RWPE1 (cell line): ENCODE measurements around the gene GMPR2.

Source experiments
- CTCF ChIA-PET: fragments of 350-600 bp; sonication (Branson Sonifier 250); formaldehyde crosslinking; extraction: SDS; loops from one replicate; lab custom pipeline; 2021; lab: Yijun Ruan, JAX
- POLR2A ChIA-PET: fragments of 400-600 bp; formaldehyde crosslinking; extraction: SDS; loops from one replicate; lab custom pipeline; 2020; ENCODE audit warnings: antibody characterized with exemption; ENCODE audit not compliant: low non-redundant PET; lab: Yijun Ruan, JAX
- DNase-seq: peaks from one replicate; pipeline ENCODE4 v3.0.0; 2012; ENCODE audit warnings: low spot score
- H3K27ac ChIP-seq: fragments of 450-650 bp; 2 replicates; pipeline ENCODE4 v1.5.1; 2017
- TF ChIP-seq, protein P1 (sequence below): fragments of 450-650 bp; conservative IDR thresholded peaks from 2 replicates; pipeline ENCODE4 v1.5.1; 2017; ENCODE audit warnings: low read depth, mild to moderate bottlenecking

GMPR2 gene

DNA sequence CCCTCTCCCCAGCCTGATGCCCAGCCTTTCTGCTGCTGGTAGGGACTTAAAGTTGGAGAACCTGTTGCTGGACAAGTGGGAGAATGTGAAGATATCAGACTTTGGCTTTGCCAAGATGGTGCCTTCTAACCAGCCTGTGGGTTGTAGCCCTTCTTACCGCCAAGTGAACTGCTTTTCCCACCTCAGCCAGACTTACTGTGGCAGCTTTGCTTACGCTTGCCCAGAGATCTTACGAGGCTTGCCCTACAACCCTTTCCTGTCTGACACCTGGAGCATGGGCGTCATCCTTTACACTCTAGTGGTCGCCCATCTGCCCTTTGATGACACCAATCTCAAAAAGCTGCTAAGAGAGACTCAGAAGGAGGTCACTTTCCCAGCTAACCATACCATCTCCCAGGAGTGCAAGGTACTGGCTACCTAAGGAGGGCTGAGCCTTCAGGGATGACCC lies 25.6 kb upstream of the GMPR2 start:
- ChIA-PET POLR2A (no interaction called here), CTCF (no interaction called here)
- no peak overlapping the region for H3K27ac ChIP-seq
- TF ChIP-seq, protein P1, sequence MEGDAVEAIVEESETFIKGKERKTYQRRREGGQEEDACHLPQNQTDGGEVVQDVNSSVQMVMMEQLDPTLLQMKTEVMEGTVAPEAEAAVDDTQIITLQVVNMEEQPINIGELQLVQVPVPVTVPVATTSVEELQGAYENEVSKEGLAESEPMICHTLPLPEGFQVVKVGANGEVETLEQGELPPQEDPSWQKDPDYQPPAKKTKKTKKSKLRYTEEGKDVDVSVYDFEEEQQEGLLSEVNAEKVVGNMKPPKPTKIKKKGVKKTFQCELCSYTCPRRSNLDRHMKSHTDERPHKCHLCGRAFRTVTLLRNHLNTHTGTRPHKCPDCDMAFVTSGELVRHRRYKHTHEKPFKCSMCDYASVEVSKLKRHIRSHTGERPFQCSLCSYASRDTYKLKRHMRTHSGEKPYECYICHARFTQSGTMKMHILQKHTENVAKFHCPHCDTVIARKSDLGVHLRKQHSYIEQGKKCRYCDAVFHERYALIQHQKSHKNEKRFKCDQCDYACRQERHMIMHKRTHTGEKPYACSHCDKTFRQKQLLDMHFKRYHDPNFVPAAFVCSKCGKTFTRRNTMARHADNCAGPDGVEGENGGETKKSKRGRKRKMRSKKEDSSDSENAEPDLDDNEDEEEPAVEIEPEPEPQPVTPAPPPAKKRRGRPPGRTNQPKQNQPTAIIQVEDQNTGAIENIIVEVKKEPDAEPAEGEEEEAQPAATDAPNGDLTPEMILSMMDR = no peak
- DNase-seq = no peak

DNA sequence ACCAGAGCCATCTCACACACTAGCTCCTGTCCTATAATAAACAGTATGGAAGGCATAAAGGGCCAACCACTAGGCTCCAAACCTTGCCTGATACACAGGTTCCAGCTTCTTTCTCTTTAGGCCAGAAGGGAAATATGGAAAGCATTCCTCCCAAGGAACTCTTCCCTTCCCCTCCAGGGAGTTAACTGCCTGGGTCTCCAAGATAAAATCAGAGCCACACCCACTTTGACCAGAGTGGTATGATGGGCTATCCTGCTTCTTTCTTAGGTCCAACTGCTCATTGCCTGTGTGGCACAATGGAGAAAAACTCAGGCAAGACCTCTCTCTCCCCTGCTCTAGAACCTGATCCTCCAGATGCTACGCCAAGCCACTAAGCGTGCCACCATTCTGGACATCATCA lies 25.1 kb upstream of the GMPR2 start:
- H3K27ac ChIP-seq = no peak overlapping the region
- POLR2A ChIA-PET = no interaction called here
- CTCF ChIA-PET = no interaction called here
- DNase-seq = no peak
- TF ChIP-seq, protein P1 = no peak

DNA sequence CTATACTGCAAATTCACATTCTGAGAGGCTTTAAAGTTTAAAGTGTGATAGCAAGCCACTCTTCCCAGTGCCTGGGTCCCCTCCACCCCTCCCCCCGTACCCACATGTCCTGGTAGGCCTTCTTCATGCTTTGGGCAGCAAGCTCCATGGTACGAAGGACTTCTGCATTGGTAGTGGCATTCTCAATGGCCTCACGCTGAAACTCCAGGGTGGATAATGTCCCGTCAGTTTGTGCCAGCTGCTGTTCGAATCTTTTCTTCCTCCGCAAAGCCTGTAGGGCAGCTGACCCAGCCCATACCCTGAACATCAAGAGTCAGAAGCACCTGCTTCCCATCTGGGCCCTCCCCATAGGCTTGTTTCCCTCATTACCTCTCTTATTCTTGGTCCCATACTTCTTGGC lies 21.4 kb upstream of the GMPR2 start:
- no peak for DNase-seq
- POLR2A ChIA-PET = no interaction called here
- TF ChIP-seq, protein P1 = no peak
- 0 out of 2 replicates have a peak overlapping the region, but pooled peaks have one; percentile 2 for H3K27ac ChIP-seq
- CTCF ChIA-PET = no interaction called here

DNA sequence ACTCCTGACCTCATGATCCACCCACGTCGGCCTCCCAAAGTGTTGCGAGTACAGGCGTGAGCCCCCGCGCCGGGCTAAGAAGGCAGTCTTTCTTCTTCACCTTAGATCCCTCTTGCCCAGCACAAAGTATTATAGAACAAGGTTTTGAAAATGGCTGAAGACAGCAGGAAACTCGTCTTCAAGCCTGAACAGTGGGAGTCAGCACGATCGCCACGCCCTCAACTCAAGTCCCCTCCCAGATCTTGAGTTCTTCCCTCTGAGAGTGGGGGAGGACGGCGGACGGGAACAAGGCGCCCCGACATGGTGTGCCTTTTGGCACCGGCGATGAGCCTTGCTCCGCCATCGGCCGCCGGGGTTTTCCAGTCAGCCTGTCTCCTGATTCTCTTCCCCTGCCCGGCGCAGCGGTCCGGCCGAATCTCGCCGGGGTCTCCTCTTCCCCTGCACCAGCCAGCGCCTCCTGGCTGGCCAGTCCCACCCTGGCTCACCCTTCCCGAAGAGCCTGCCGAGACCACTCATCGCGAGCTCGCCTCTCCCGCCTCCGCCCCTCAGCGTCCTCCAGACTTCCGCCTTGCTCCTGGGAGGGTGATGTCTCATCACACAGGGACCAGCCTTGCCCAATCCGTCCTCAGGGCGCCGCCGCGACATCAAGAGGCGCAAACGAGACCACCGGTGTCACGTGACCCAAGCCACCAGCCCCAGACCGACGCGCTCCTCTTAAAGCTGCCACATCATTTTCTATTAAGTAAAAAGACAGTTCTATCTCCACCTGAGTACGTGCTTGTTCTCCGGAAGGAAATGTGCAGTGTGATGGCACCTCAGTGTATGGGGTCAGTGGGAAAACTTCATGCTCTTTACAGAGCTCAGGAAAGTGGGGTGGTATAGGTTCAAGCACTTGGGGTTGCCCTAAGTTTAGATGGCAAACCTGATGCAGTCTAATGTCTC lies 19.5 kb upstream of the GMPR2 start, which contains the start of gene CHMP4A:
Gene CHMP4A, minus strand, starts transcription at position 565 of the 942 bp plus-strand sequence. Its CDS starts 49 bp downstream, at position 516.
- TF ChIP-seq, protein P1 = no peak
- POLR2A ChIA-PET = no interaction called here
- CTCF ChIA-PET = interaction anchor here (1.4 kb wide), 1 partner anchor 18 kb away, joined by 4 read pairs; the partner anchor contains the start of gene TM9SF1
- DNase-seq = peak; percentile 97
- H3K27ac ChIP-seq = peak within 1 kb of the TSS; percentile 96

DNA sequence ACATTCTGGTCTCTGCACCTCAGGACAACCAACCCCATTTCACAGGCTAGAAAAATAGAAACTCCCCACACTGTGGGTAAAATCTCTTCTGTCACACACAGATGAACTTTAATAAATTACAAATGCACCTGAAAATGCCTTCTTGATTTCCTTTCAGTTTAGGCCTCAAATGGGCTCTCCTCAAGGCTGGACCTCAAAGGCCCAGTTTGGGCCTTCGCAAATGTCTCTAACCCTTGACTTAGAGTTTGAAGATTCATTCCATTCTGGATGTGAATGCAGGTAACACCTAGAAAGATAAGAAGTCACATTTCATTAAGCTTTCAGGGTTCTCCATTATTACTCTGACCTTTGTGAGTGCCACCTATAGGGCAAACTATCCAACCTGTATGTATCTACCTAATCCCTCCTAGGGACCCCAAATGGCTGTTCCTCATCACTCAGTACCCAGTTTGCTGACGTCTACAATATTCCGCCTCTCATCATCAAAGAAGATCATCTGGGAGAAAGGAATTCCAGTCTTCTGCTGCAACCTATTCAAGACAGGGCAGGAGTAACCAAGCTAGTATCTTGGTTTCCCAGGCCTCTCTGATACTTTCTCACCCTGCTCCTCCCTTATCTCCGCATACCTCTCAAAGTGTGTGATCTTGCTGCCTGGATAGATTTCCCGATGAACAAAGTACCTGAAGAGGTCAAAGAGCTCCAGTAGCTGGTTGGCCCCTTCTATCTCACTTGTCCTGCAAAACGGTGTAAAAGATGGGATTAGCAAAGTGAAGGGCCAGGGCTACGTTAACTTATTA lies 18.7 kb upstream of the GMPR2 start:
- peak overlapping the region; percentile 96 for H3K27ac ChIP-seq
- DNase-seq = no peak
- TF ChIP-seq, protein P1 = no peak
- CTCF ChIA-PET = interaction anchor here (0.5 to 0.6 kb wide), 2 partner anchors 10 to 53 kb away, joined by 3 to 8 read pairs; partner anchors contain the start of gene IRF9
- POLR2A ChIA-PET = interaction anchor here (1.1 kb wide), 1 partner anchor 28 kb away, joined by 4 read pairs; no protein-coding TSS in a partner anchor
